GM12878 (cell line): ENCODE data around the gene TTLL7. TPM values are rescaled to one million over a fixed set of nuclear protein-coding genes. Genes with fewer than 3 reads are reported as not detected.

Experiments used
- ATAC-seq: fragments of 200-7000 bp; cut with Tn5 transposase; 3 replicates; pipeline ENCODE4 v1.9.1; 2020; ENCODE audit warnings: mild to moderate bottlenecking, moderate library complexity
- BruUV-seq: library from RNA; stranded (reverse); fragments of 400-500 nt; replicated peaks from 2 replicates; lab custom pipeline; 2021; lab: Mats Ljungman, UMichigan
- CTCF ChIA-PET: fragments of 300-600 bp; sonication (Branson Sonifier 250); formaldehyde crosslinking; extraction: SDS; loops from one replicate; lab custom pipeline; 2021; ENCODE audit warnings: inconsistent platforms; lab: Yijun Ruan, JAX
- POLR2A ChIA-PET: fragments of 350-600 bp; formaldehyde crosslinking; extraction: SDS; loops from one replicate; lab custom pipeline; 2021; ENCODE audit warnings: inconsistent platforms; lab: Charles Lee
- RAD21 ChIA-PET: fragments of 300-600 bp; sonication (Branson Sonifier 250); formaldehyde crosslinking; loops from one replicate; lab custom pipeline; 2023; ENCODE audit warnings: antibody characterized with exemption; ENCODE audit not compliant: unreplicated experiment; lab: Charles Lee
- SMC1A ChIA-PET: fragments of 300-600 bp; sonication (Branson Sonifier 250); formaldehyde crosslinking; loops from one replicate; lab custom pipeline; 2023; ENCODE audit not compliant: unreplicated experiment, uncharacterized antibody; lab: Charles Lee
- DNase-seq: peaks from one replicate; pipeline ENCODE4 v3.0.0-alpha.2; 2011; ENCODE audit warnings: low read depth, low spot score
- FAIRE-seq: peaks from 3 replicates; lab custom pipeline; 2011; peaks lifted over from hg19 to GRCh38; lab: Jason Lieb, UNC
- H2AFZ ChIP-seq: 2 replicates; pipeline ENCODE4 v1.6.0; 2011; ENCODE audit warnings: low read depth, low read length, control low read depth; ENCODE audit not compliant: control insufficient read depth
- H3K27ac ChIP-seq: 2 replicates; pipeline ENCODE4 v1.5.1; 2011; ENCODE audit warnings: control low read depth; ENCODE audit not compliant: control insufficient read depth, insufficient read depth
- H3K27me3 ChIP-seq, 2 experiments: replicated peaks in 1 of 2; 2 replicates each; pipeline versions ENCODE4 v1.6.0 to v1.6.1; 2011; ENCODE audit warnings: low read length in 1 of 2; ENCODE audit not compliant: control insufficient read depth in 2 of 2, insufficient read depth in 2 of 2
- H3K36me3 ChIP-seq, 2 experiments: 2 replicates each; pipeline ENCODE4 v1.5.1; 2011; ENCODE audit warnings: low read length in 1 of 2; ENCODE audit not compliant: control insufficient read depth in 2 of 2, insufficient read depth in 2 of 2
- H3K4me1 ChIP-seq: 2 replicates; pipeline ENCODE4 v1.6.1; 2011; ENCODE audit warnings: mild to moderate bottlenecking, low read length, moderate library complexity, mixed read lengths; ENCODE audit not compliant: control insufficient read depth, insufficient read depth
- H3K4me2 ChIP-seq: 2 replicates; pipeline ENCODE4 v1.6.0; 2011; ENCODE audit warnings: control low read depth; ENCODE audit not compliant: control insufficient read depth, insufficient read depth
- H3K4me3 ChIP-seq: fragments of 200-600 bp; sonication (generic); 2 replicates; pipeline ENCODE4 v1.5.1; 2016
- H3K79me2 ChIP-seq: 2 replicates; pipeline ENCODE4 v1.6.0; 2011; ENCODE audit warnings: low read length; ENCODE audit not compliant: control insufficient read depth, insufficient read depth
- H3K9ac ChIP-seq: 2 replicates; pipeline ENCODE4 v1.8.0; 2011; ENCODE audit warnings: low read length, control low read depth, mixed read lengths; ENCODE audit not compliant: control insufficient read depth, insufficient read depth
- H3K9me3 ChIP-seq: replicated peaks from 3 replicates; pipeline ENCODE4 v1.5.1; 2011; ENCODE audit warnings: mild to moderate bottlenecking, low read length; ENCODE audit not compliant: control insufficient read depth, insufficient read depth
- H4K20me1 ChIP-seq: 2 replicates; pipeline ENCODE4 v1.6.0; 2011; ENCODE audit not compliant: control insufficient read depth, insufficient read depth
- ATF7 ChIP-seq: fragments of 450-650 bp; IDR thresholded peaks from 2 replicates; pipeline ENCODE4 v1.6.1; 2016; ENCODE audit warnings: low read depth, mild to moderate bottlenecking
- CBX5 ChIP-seq: sonication (generic); IDR thresholded peaks from 2 replicates; pipeline ENCODE4 v1.6.1; 2016; ENCODE audit warnings: low read depth, moderate library complexity, mild to moderate bottlenecking, inconsistent platforms
- CHD1 ChIP-seq: IDR thresholded peaks from 2 replicates; pipeline ENCODE4 v1.6.1; 2012; ENCODE audit warnings: low read depth, low read length, improper control_type of control experiment
- ETV6 ChIP-seq, 2 experiments: fragments of 450-650 bp in 1 of 2; IDR thresholded peaks in 1 of 2; conservative IDR thresholded peaks in 1 of 2; 2 replicates each; pipeline ENCODE4 v1.6.1; 2014; ENCODE audit warnings: antibody characterized with exemption in 1 of 2, borderline replicate concordance in 1 of 2, low read depth in 1 of 2, mild to moderate bottlenecking in 1 of 2, moderate library complexity in 1 of 2
- JUNB ChIP-seq: IDR thresholded peaks from 2 replicates; pipeline ENCODE4 v1.6.1; 2016; ENCODE audit warnings: antibody characterized with exemption, mild to moderate bottlenecking
- KDM1A ChIP-seq: fragments of 200-600 bp; sonication (generic); IDR thresholded peaks from 2 replicates; pipeline ENCODE4 v1.6.1; 2016; ENCODE audit warnings: borderline replicate concordance
- MEF2A ChIP-seq: IDR thresholded peaks from 2 replicates; pipeline ENCODE4 v1.6.1; 2011; ENCODE audit warnings: low read depth, mild to moderate bottlenecking, low read length, moderate library complexity; ENCODE audit not compliant: insufficient read depth
- MXI1 ChIP-seq: fragments of 150-350 bp; IDR thresholded peaks from 2 replicates; pipeline ENCODE4 v1.6.1; 2011; ENCODE audit warnings: low read depth, mild to moderate bottlenecking, inconsistent platforms, low read length, improper control_type of control experiment
- NBN ChIP-seq: fragments of 450-650 bp; IDR thresholded peaks from 2 replicates; pipeline ENCODE4 v1.6.1; 2016
- NFIC ChIP-seq: IDR thresholded peaks from 2 replicates; pipeline ENCODE4 v1.6.1; 2012; ENCODE audit warnings: low read depth, mild to moderate bottlenecking, inconsistent platforms, low read length, moderate library complexity
- RAD21 ChIP-seq: IDR thresholded peaks from 2 replicates; pipeline ENCODE4 v1.6.1; 2011; ENCODE audit warnings: mild to moderate bottlenecking, low read depth, low read length, moderate library complexity; ENCODE audit not compliant: insufficient read depth
- RAD51 ChIP-seq: fragments of 450-650 bp; IDR thresholded peaks from 2 replicates; pipeline ENCODE4 v1.6.1; 2016; ENCODE audit warnings: moderate library complexity, mild to moderate bottlenecking, inconsistent platforms
- RFX5 ChIP-seq: IDR thresholded peaks from 2 replicates; pipeline ENCODE4 v1.6.1; 2011; ENCODE audit warnings: low read depth, low read length, improper control_type of control experiment
- TCF3 ChIP-seq: IDR thresholded peaks from 2 replicates; pipeline ENCODE4 v1.6.1; 2012; ENCODE audit warnings: low read depth, mild to moderate bottlenecking, low read length, borderline replicate concordance; ENCODE audit not compliant: insufficient read depth
- YBX1 ChIP-seq: fragments of 450-650 bp; IDR thresholded peaks from 2 replicates; pipeline ENCODE4 v1.6.1; 2016; ENCODE audit warnings: antibody characterized with exemption
- ZBTB40 ChIP-seq: fragments of 450-650 bp; IDR thresholded peaks from 2 replicates; pipeline ENCODE4 v1.6.1; 2016; ENCODE audit warnings: mild to moderate bottlenecking, moderate library complexity, borderline replicate concordance
- ZNF24 ChIP-seq: fragments of 450-650 bp; IDR thresholded peaks from 2 replicates; pipeline ENCODE4 v1.6.1; 2017; ENCODE audit warnings: antibody characterized with exemption, mild to moderate bottlenecking
- ZNF274 ChIP-seq: IDR thresholded peaks from one replicate; pipeline ENCODE4 v1.8.0; 2011; ENCODE audit not compliant: insufficient read length, insufficient read depth
- WGBS: methylation state at CpG from one replicate; pipeline ENCODE4 v1.1.6; 2016; ENCODE audit warnings: low lambda C conversion rate; ENCODE audit not compliant: insufficient replicate concordance, insufficient coverage; ENCODE audit errors: missing lambda C conversion rate; 5-methylcytosine and 5-hydroxymethylcytosine counted together
- in situ Hi-C: fragments of 300-500 bp; cut with MboI; formaldehyde crosslinking; loops from 9 replicates; pipeline ENCODE4 v1.14.3; 2018; ENCODE audit warnings: mixed read lengths
- intact Hi-C: fragments of 100-400 bp; cut with micrococcal nuclease; formaldehyde crosslinking; loops from one replicate; pipeline ENCODE4 v1.14.2; 2022; ENCODE audit not compliant: unreplicated experiment
- polyA plus RNA-seq, 11 experiments: library from polyadenylated mRNA; depleted of rRNA in 4 of 11; unstranded in 6 of 11; stranded (reverse) in 5 of 11; fragments of >200 nt; fragmentation: Nextera tagmentation in 4 of 11; fragmentation: Illumina TruSeq in 1 of 11; extraction: Ambion mirVana in 4 of 11; extraction: Trizol in 1 of 11; gene quantifications; 1 replicate in 1 of 11; 2 replicates in 10 of 11; pipeline versions ENCODE4 v1.2.1 to v1.2.3, GENCODE V29; 2011 to 2016; ENCODE audit warnings: inconsistent platforms in 2 of 11, missing spikeins in 2 of 11, low read depth in 1 of 11
- total RNA-seq, 4 experiments: library from RNA; depleted of rRNA in 3 of 4; stranded (reverse); fragments of >200 nt in 3 of 4; fragmentation: Illumina TruSeq in 1 of 4; extraction: Trizol in 1 of 4; gene quantifications; 2 replicates each; pipeline versions ENCODE4 v1.2.1 to v1.2.3, GENCODE V29; 2013 to 2021
- TF ChIP-seq, protein P1 (sequence below): IDR thresholded peaks from 2 replicates; pipeline ENCODE4 v1.6.1; 2011; ENCODE audit warnings: borderline replicate concordance, low read depth, mild to moderate bottlenecking, moderate library complexity, mixed read lengths, low read length; ENCODE audit not compliant: insufficient read depth; ENCODE audit errors: extremely low read length
- TF ChIP-seq, protein P2 (sequence below): IDR thresholded peaks from 2 replicates; pipeline ENCODE4 v1.6.1; 2011; ENCODE audit warnings: low read depth, mild to moderate bottlenecking, low read length, moderate library complexity, borderline replicate concordance; ENCODE audit errors: extremely low read depth

Gene TTLL7
- total and polyA plus RNA-seq, 10 of the 15 experiments (the other 5 are each of a cell fraction or from before 2014, with no cell fraction given), result 0.03 to 1.4 (median 0.61) TPM

- no peak for TF ChIP-seq MXI1
- no peak for TF ChIP-seq JUNB
- no peak for TF ChIP-seq ZBTB40
- no peak for TF ChIP-seq RAD51
- TF ChIP-seq CBX5, result no peak
- TF ChIP-seq ATF7, result no peak
- TF ChIP-seq, protein P1, sequence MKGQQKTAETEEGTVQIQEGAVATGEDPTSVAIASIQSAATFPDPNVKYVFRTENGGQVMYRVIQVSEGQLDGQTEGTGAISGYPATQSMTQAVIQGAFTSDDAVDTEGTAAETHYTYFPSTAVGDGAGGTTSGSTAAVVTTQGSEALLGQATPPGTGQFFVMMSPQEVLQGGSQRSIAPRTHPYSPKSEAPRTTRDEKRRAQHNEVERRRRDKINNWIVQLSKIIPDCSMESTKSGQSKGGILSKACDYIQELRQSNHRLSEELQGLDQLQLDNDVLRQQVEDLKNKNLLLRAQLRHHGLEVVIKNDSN, result no peak
- TF ChIP-seq ZNF274, result no peak
- TF ChIP-seq MEF2A, result no peak
- no peak for TF ChIP-seq CHD1
- no peak for TF ChIP-seq ETV6 (conservative IDR thresholded peaks at IDR 0.05 in 1 of 2, IDR thresholded peaks at IDR 0.05 in 1 of 2; ENCODE audit: borderline replicate concordance in 1 of 2, low read depth in 1 of 2)
- TF ChIP-seq KDM1A, result no peak
- no peak for TF ChIP-seq RFX5
- TF ChIP-seq TCF3, result no peak
- TF ChIP-seq, protein P2, sequence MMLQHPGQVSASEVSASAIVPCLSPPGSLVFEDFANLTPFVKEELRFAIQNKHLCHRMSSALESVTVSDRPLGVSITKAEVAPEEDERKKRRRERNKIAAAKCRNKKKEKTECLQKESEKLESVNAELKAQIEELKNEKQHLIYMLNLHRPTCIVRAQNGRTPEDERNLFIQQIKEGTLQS, result no peak
- TF ChIP-seq RAD21, result no peak
- TF ChIP-seq NFIC, result no peak
- no peak for TF ChIP-seq YBX1
- no peak for TF ChIP-seq ZNF24
- no peak for TF ChIP-seq NBN
- Histone ChIP-seq H3K4me2 (no peak overlapping the region), H2AFZ (no peak overlapping the region), H3K4me3 (no peak overlapping the region), H3K9ac (no peak overlapping the region), H4K20me1 (no peaks in the 10 kb centered on the region), H3K27ac (no peak overlapping the region), H3K79me2 (no peaks in the 10 kb centered on the region), H3K9me3 (no peaks in the 10 kb centered on the region), H3K4me1 (no peaks in the 10 kb centered on the region), H3K36me3 (no peaks in the 10 kb centered on the region), H3K27me3 (no peaks in the 10 kb centered on the region)
- no peak for FAIRE-seq
- BruUV-seq, result no TSS peak
- in situ Hi-C loops (no loop called here), intact Hi-C loops (no loop called here)
- WGBS, result 56% methylated on average over 7 of the region's 7 CpGs
- no peak for DNase-seq
- RAD21 ChIA-PET, result no interaction called here
- POLR2A ChIA-PET, result no interaction called here
- SMC1A ChIA-PET, result no interaction called here
- ATAC-seq, result no peak
- CTCF ChIA-PET, result no interaction called here
Observed at GRCh38 chr1:83829106-83829505, 169.8 kb downstream of the TTLL7 start.
